Measurements from ENCODE around the gene NFAM1. TPM values are rescaled to one million over a fixed set of nuclear protein-coding genes. Genes with fewer than 3 reads are reported as not detected.

Gene NFAM1
- total and polyA plus RNA-seq, 2 of the 13 experiments (the other 11 are each of a cell fraction or from before 2014, with no cell fraction given), result 0.03 TPM; not detected in 1

GRCh38 chr22:42376711-42377554 lies 55.3 kb downstream of the NFAM1 start (continued):
- TF ChIP-seq, protein P1, sequence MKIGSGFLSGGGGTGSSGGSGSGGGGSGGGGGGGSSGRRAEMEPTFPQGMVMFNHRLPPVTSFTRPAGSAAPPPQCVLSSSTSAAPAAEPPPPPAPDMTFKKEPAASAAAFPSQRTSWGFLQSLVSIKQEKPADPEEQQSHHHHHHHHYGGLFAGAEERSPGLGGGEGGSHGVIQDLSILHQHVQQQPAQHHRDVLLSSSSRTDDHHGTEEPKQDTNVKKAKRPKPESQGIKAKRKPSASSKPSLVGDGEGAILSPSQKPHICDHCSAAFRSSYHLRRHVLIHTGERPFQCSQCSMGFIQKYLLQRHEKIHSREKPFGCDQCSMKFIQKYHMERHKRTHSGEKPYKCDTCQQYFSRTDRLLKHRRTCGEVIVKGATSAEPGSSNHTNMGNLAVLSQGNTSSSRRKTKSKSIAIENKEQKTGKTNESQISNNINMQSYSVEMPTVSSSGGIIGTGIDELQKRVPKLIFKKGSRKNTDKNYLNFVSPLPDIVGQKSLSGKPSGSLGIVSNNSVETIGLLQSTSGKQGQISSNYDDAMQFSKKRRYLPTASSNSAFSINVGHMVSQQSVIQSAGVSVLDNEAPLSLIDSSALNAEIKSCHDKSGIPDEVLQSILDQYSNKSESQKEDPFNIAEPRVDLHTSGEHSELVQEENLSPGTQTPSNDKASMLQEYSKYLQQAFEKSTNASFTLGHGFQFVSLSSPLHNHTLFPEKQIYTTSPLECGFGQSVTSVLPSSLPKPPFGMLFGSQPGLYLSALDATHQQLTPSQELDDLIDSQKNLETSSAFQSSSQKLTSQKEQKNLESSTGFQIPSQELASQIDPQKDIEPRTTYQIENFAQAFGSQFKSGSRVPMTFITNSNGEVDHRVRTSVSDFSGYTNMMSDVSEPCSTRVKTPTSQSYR (CRISPR knock-in tag; IDR thresholded peaks at IDR 0.05; ENCODE audit: borderline replicate concordance), result peak; percentile 46; the same call in 1 of the 2 replicates
- TF ChIP-seq HNRNPLL (IDR thresholded peaks at IDR 0.05; ENCODE audit: low read depth, low read length, poor library complexity, severe bottlenecking) (no peak), ZBTB38 (CRISPR knock-in tag; IDR thresholded peaks at IDR 0.05) (no peak), MAFG (CRISPR knock-in tag; IDR thresholded peaks at IDR 0.05) (no peak), KLF13 (CRISPR knock-in tag; IDR thresholded peaks at IDR 0.05) (no peak), ZNF687 (CRISPR knock-in tag; IDR thresholded peaks at IDR 0.05) (peak; percentile 44), ZBTB34 (CRISPR knock-in tag; IDR thresholded peaks at IDR 0.05) (no peak), KLF16 (CRISPR knock-in tag; IDR thresholded peaks at IDR 0.05) (no peak), ZIK1 (CRISPR knock-in tag; IDR thresholded peaks at IDR 0.05; ENCODE audit: borderline replicate concordance, low read depth) (no peak), ZNF382 (CRISPR knock-in tag; IDR thresholded peaks at IDR 0.05; ENCODE audit: borderline replicate concordance) (no peak), ZNF629 (CRISPR knock-in tag; conservative IDR thresholded peaks at IDR 0.05) (0 out of 2 replicates have a peak, but pooled peaks have one; percentile 61), ZNF34 (CRISPR knock-in tag; IDR thresholded peaks at IDR 0.05; ENCODE audit: borderline replicate concordance) (no peak), KLF12 (CRISPR knock-in tag; IDR thresholded peaks at IDR 0.05; ENCODE audit: borderline replicate concordance) (no peak), SMAD9 (CRISPR knock-in tag; IDR thresholded peaks at IDR 0.05) (no peak), NPAS2 (CRISPR knock-in tag; IDR thresholded peaks at IDR 0.05; ENCODE audit: borderline replicate concordance) (no peak), NFATC3 (CRISPR knock-in tag; IDR thresholded peaks at IDR 0.05) (no peak), ZNF792 (CRISPR knock-in tag; IDR thresholded peaks at IDR 0.05) (no peak), ZNF17 (CRISPR knock-in tag; IDR thresholded peaks at IDR 0.05) (no peak), ZNF124 (CRISPR knock-in tag; IDR thresholded peaks at IDR 0.05) (no peak), HOXA5 (CRISPR knock-in tag; IDR thresholded peaks at IDR 0.05) (no peak)
- TF ChIP-seq, protein P2, sequence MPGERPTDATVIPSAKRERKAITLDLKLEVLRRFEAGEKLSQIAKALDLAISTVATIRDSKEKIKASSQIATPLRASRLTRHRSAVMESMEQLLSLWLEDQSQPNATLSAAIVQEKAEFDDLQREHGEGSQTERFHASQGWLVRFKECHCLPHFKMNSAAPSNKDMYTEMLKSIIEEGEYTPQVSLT (CRISPR knock-in tag; IDR thresholded peaks at IDR 0.05; ENCODE audit: borderline replicate concordance, low read depth), result no peak
